Prostate gland (tissue), 2 donors: ENCODE data around the gene SEC23A. TPM values are rescaled to one million over a fixed set of nuclear protein-coding genes. Genes with fewer than 3 reads are reported as not detected.
"Not testable (repeated sequence)": the region's sequence is repeated elsewhere in the genome, so short reads cannot be mapped to it uniquely, and the experiment has no call there.

Experiments
- DNase-seq: peaks from one replicate; pipeline ENCODE4 v3.0.0-alpha.2; 2019; ENCODE audit warnings: low spot score
- H3K27ac ChIP-seq, 2 donors: fragments of 200-600 bp; sonication (generic); 2 replicates each; pipeline ENCODE4 v1.5.1; 2017 to 2019
- H3K27me3 ChIP-seq: fragments of 200-600 bp; sonication (generic); replicated peaks from 2 replicates; pipeline ENCODE4 v1.5.1; 2019; ENCODE audit not compliant: insufficient read depth
- H3K36me3 ChIP-seq, 2 donors: fragments of 200-600 bp; sonication (generic); 1 replicate in 1 of 2; 2 replicates in 1 of 2; pipeline versions ENCODE4 v1.5.1 to v1.8.1; 2017 to 2019
- H3K4me1 ChIP-seq: fragments of 200-600 bp; sonication (generic); replicated peaks from 2 replicates; pipeline ENCODE4 v1.5.1; 2019
- H3K4me3 ChIP-seq, 2 donors: fragments of 200-600 bp; sonication (generic); 2 replicates each; pipeline ENCODE4 v1.5.1; 2017 to 2019
- H3K9me3 ChIP-seq: fragments of 200-600 bp; sonication (generic); 2 replicates; pipeline ENCODE4 v1.5.1; 2017
- POLR2A ChIP-seq: fragments of 450-650 bp; IDR thresholded peaks from one replicate; pipeline ENCODE4 v1.6.1; 2016; ENCODE audit warnings: antibody characterized with exemption, mild to moderate bottlenecking
- POLR2AphosphoS5 ChIP-seq: sonication (generic); formaldehyde crosslinking; IDR thresholded peaks from one replicate; pipeline ENCODE4 v1.6.1; 2017; ENCODE audit warnings: antibody characterized with exemption
- WGBS: methylation state at CpG from one replicate; pipeline ENCODE4 v1.1.5; 2018; 5-methylcytosine and 5-hydroxymethylcytosine counted together
- intact Hi-C: fragments of 100-400 bp; cut with DNase I; formaldehyde crosslinking; loops from one replicate; pipeline ENCODE4 v1.14.2; 2022
- total RNA-seq, 2 donors: library from RNA; depleted of rRNA; stranded (reverse); fragments of >200 nt; gene quantifications; one replicate each; pipeline ENCODE4 v1.1.0, GENCODE V29; 2016
- TF ChIP-seq, protein P1 (sequence below), 4 experiments: fragments of 200-600 bp in 2 of 4; fragments of 450-650 bp in 2 of 4; sonication (generic) in 2 of 4; IDR thresholded peaks; 1 replicate in 3 of 4; 2 replicates in 1 of 4; pipeline ENCODE4 v1.5.1; 2016 to 2019; ENCODE audit warnings: antibody characterized with exemption in 4 of 4, mild to moderate bottlenecking in 2 of 4, moderate library complexity in 2 of 4

SEC23A gene
- total RNA-seq, 2 donors from 2014 or later, result 54.7 to 102 TPM

DNA sequence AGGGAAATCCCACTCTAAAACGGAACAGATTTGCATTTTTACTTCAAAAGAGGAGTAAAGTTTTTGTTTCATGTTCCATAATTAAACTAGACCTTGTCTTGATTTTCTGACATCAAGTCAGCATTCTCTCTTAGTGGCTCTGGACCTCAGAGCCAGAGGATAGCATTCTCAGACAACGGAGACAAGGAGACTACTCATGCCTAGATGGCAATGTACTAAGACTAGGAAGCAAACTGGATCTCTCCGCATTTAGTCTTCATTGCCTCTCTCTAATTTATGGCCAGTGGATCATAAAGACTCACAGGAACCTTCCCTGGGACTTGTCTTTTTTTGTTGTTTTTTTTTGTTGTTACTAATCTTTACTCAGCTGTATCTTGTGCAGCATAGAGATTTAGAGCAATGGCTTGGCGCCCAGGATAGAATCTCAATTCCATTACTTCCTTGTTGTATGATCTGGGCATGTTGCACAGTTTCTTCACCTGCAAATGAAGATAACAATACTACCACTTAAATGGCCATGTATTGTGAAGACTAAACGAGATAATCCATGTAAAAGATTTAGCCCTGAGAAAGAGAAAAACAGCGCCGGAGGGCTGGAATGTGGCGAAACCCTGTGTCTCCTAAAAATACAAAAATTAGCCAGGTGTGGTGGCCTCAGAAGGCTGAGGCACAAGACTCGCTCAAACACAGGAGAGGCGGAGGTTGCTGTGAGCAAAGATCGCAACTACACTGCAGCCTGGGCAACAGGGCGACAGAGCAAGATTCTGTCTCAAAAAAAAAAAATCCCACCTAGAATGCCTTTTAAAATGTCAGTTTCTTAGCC, 7.1 kb upstream of the SEC23A start:
- WGBS, result 55% methylated on average over 12 of the region's 12 CpGs
- TF ChIP-seq POLR2A (no peak), POLR2AphosphoS5 (no peak)
- TF ChIP-seq, protein P1, sequence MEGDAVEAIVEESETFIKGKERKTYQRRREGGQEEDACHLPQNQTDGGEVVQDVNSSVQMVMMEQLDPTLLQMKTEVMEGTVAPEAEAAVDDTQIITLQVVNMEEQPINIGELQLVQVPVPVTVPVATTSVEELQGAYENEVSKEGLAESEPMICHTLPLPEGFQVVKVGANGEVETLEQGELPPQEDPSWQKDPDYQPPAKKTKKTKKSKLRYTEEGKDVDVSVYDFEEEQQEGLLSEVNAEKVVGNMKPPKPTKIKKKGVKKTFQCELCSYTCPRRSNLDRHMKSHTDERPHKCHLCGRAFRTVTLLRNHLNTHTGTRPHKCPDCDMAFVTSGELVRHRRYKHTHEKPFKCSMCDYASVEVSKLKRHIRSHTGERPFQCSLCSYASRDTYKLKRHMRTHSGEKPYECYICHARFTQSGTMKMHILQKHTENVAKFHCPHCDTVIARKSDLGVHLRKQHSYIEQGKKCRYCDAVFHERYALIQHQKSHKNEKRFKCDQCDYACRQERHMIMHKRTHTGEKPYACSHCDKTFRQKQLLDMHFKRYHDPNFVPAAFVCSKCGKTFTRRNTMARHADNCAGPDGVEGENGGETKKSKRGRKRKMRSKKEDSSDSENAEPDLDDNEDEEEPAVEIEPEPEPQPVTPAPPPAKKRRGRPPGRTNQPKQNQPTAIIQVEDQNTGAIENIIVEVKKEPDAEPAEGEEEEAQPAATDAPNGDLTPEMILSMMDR (IDR thresholded peaks at IDR 0.05), result no peak
- intact Hi-C loops, result no loop called here
- Histone ChIP-seq H3K4me3 (no peak overlapping the region), H3K36me3 (no peaks in the 10 kb centered on the region), H3K4me1 (no peaks in the 10 kb centered on the region), H3K27ac (no peak overlapping the region), H3K9me3 (no peaks in the 10 kb centered on the region), H3K27me3 (no peaks in the 10 kb centered on the region)
- DNase-seq, result no peak

DNA sequence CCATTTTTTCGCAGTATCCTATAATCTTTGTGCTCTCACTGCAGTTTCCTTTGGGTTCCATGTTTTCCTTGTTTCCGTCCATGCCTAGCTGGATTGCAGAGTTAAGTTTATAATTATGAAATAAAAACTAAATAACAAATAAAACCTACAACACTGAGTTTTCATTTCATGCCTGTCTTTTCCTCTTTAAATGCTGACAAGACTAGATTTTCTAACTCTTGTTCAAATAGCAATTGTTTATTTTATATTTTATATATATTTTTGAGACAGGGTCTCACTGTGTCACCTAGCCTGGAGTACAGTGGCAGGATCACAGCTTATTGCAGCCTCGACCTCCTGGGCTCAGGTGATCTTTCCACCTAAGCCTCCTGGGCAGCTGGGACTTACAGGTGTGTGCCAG, 5.8 kb upstream of the SEC23A start:
- H3K9me3 ChIP-seq, result no peaks in the 10 kb centered on the region
- H3K4me3 ChIP-seq, result no peak overlapping the region
- DNase-seq, result no peak
- WGBS, result 89% methylated on average over 3 of the region's 3 CpGs
- no peak for TF ChIP-seq POLR2A
- TF ChIP-seq POLR2AphosphoS5, result no peak
- TF ChIP-seq, protein P1 (IDR thresholded peaks at IDR 0.05), result no peak
- no peaks in the 10 kb centered on the region for H3K27me3 ChIP-seq
- no peaks in the 10 kb centered on the region for H3K4me1 ChIP-seq
- no peak overlapping the region for H3K27ac ChIP-seq
- H3K36me3 ChIP-seq, result no peaks in the 10 kb centered on the region
- intact Hi-C loops, result no loop called here

DNA sequence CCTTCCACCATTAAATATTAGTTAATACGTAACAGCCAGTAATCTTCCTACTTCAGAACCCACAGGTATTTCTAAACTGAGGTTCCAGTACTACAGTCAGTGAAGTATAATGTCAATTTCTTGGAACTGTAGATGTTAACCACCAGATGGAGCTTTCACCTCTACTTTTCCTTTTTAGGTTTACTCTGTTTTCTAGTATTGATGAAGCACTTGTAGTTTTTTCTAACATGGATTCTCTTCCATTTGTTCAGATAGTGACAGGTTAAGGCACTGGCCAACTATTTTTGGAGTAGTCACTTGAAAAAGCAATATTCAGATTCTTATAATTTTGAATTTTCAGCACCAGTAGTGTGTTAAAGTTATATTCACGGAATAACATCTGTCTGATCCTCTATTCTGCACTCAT, 4.6 kb upstream of the SEC23A start:
- WGBS, result 67% methylated on average over 2 of the region's 2 CpGs
- no peak for DNase-seq
- Histone ChIP-seq H3K27ac (no peak overlapping the region), H3K36me3 (no peaks in the 10 kb centered on the region), H3K4me3 (no peak overlapping the region), H3K9me3 (no peaks in the 10 kb centered on the region), H3K27me3 (no peaks in the 10 kb centered on the region), H3K4me1 (no peaks in the 10 kb centered on the region)
- intact Hi-C loops, result loop anchor here (2.0 kb wide), 1 partner anchor 259 kb away; no protein-coding TSS in a partner anchor
- TF ChIP-seq, protein P1 (IDR thresholded peaks at IDR 0.05), result peak in 3 of 4 experiments; percentile 38 to 61 (median 58)
- no peak for TF ChIP-seq POLR2AphosphoS5

DNA sequence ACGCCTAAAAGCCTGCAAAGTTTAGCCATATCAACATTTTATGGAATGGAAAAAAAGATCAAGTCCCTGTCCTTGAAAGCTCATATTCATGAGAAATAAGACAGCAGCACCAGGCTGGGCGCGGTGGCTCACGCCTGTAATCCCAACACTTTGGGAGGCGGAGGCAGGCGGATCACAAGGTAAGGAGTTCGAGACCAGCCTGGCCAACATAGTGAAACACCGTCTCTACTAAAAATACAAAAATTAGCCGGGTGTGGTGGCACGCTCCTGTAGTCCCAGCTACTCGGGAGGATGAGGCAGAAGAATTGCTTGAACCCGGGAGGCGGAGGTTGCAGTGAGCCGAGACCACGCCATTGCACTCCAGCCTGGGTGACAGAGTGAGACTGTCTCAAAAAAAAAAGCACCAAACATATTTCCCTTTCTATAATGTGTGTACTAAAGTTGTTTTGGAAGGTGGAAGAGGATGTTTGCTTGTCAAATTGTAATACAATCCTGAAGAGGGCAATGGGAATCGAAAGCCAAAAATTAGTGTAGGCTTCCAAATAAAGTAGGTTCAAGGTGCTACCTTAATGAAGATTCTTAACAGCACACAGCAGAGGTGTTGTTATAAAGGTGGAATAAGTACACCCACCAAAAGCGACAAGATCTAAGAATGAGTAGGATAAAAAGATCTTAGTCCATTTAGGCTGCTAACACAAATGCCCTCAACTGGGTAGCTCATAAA, 1.2 kb upstream of the SEC23A start:
- H3K9me3 ChIP-seq, H3K36me3 ChIP-seq, DNase-seq, H3K4me1 ChIP-seq, H3K27me3 ChIP-seq: not testable (repeated sequence)
- whole genome bisulfite sequencing, result 83% methylated on average over 17 of the region's 17 CpGs
- H3K4me3 ChIP-seq, result peak overlapping the region; percentile 75 to 96
- intact Hi-C loops, result loop anchor here (5.0 kb wide), 3 partner anchors 68 to 328 kb away; partner anchors contain the start of genes FBXO33 and TRAPPC6B
- H3K27ac ChIP-seq, result peak overlapping the region; percentile 97 to 98

DNA sequence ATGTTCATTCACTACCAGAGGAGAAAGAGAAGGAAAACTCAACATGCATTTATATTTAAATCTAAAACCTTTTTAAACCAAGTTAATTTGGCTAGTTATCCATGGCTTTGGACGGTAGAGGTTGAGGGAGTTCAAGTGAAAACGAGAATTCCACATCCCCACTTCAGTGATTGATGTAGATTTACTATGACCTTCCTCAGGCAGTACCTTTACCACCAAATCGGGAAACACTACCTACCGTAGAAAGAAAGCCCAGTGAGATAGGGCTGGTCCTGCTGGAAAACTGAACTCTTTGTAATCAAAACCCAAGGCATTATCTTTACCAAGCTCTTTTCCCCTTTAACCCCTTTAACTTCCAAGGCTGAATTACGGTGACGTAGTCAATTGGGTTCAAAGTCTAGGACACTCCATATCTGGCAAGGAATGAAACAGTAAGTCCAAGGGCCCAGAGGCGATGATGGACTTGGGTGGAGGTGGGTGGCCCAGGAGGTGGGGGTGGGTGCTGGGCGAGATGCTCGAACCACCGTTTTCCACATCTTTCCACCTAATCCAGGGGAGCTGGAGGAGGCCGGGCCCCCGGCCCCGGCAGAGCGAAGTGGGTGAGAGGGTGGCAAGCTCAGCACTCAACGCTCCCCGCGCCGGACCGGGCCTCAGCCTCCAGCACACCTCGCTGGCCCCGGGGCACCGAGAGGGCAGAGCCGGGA, 618 bp downstream of the SEC23A start:
- Histone ChIP-seq H3K9me3 (no peaks in the 10 kb centered on the region), H3K36me3 (no peaks in the 10 kb centered on the region), H3K4me3 (peak overlapping the region; percentile 75 to 96), H3K27ac (peak overlapping the region; percentile 97 to 98), H3K4me1 (no peaks in the 10 kb centered on the region), H3K27me3 (no peaks in the 10 kb centered on the region)
- peak; percentile 9 for DNase-seq
- TF ChIP-seq POLR2AphosphoS5, result no peak
- no peak for TF ChIP-seq POLR2A
- TF ChIP-seq, protein P1 (IDR thresholded peaks at IDR 0.05), result no peak
- WGBS, result 1% methylated on average over 23 of the region's 23 CpGs
- intact Hi-C loops, result loop anchor here (5.0 kb wide), 3 partner anchors 70 to 330 kb away; partner anchors contain the start of genes FBXO33 and TRAPPC6B
